ENCODE results near the gene ERFE. TPM values are rescaled to one million over a fixed set of nuclear protein-coding genes. Genes with fewer than 3 reads are reported as not detected.

Gene ERFE
- total RNA-seq, 4 donors from 2014 or later = 0.85 TPM; not detected in 3

DNA sequence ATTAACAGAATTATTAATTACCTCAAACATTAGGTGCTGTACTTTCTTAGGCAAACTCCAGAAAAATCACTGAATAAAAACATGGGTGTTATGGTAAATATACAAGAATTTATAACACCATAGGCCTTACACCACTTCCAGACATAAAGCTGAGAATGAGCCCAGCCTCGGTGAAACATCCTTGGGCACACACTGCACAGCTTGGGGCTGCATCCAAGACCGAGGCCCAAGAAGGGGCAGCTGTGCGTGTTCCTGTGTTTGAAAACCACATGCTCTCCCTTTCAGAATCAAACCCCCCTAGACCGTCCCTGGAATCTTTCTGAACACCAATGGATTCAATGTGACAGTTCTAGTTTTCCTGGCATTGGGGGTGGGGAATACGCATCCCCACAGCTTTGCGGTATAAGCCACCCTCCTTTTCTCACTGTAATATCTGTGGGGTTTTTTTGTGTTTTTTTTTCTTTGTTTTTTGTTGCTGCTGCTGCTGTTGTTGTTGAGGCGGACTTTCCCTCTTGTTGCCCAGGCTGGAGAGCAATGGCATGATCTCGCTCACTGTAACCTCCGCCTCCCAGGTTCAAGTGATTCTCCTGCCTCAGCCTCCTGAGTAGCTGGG lies 12.9 kb downstream of the ERFE start:
- no peak for TF ChIP-seq CTCF (IDR thresholded peaks at IDR 0.05; ENCODE audit: low read depth)

DNA sequence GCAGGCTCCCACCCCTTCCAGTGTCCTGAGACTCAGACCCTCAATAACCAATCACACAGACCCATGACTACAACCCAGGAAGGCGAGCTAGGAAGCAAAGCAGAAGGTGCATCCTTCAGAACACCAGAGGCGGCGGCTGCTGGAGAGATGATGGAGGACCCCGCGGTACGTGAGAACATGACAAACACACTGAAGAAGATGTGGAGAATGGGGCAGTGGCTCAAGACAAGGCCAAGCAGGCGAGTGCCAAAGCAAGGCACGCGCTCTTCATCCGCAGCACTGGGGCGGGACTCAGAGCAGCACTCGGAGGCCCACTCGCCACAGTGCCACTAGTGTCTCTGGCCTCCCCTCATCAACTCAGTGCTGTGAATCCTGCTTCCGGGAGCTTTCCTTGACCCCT lies 13.7 kb downstream of the ERFE start:
- TF ChIP-seq CTCF (IDR thresholded peaks at IDR 0.05; ENCODE audit: low read depth) = no peak

DNA sequence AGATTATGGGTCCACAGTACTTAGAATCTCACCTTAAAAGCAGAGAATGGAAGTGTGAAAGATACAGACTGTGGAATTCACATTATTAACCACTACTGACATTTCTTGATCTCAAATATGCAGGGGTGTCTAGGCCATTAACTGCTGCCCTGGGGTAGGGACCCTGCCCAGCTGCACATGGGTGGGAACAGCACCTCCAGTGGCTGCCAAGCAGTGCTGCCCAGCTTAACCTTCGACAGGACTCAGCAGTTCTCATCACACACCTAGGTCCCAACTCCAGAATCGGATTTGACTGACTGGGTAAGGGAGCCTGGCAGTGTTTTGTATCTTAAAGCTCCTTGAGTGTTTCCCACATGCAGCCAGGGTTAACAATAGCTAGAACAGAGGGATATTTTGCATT lies 14.9 kb downstream of the ERFE start:
- TF ChIP-seq CTCF (IDR thresholded peaks at IDR 0.05; ENCODE audit: low read depth) = no peak

- TF ChIP-seq CTCF (IDR thresholded peaks at IDR 0.05; ENCODE audit: low read depth) = no peak
Observed at GRCh38 chr2:238174291-238174690, 15.5 kb downstream of the ERFE start.

DNA sequence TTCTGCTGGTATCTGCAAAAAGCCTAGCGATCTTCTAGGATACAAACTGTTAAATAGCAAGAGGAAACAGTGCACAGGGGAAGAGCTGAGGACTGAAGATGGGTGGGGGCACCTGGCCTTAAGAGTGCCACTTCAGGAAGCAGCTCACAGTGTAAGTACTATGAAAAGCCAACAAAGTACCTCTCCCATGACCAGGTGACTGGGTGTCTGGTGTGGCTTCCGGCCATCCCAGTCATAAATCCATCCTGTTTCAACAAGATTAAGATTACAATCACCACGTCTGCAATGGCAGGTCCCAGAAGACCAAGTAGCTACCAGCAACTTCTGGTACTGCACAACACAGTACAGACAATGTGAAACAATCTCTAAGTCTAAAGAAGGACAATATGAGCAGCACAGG lies 15.9 kb downstream of the ERFE start:
- no peak for TF ChIP-seq CTCF (IDR thresholded peaks at IDR 0.05; ENCODE audit: low read depth)

DNA sequence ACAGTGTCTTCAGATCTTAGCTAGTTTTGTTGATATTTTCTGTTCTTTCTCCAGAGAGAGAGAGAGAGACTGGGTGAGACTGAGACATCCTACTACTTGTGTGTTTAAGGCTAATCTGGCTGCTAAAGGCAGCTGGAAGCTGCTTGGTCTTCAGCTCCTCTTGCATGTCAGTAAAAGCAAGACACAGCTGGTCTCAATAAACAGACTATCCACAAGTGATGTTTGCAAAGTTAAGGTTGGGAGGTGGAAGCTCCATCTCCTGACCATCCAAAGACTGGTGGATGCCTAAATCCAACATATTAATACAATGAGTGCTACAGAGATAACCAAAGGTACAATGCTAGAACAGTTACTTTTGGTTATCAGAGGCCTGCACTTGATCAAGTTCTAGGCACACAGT lies 17.8 kb downstream of the ERFE start:
- no peak for TF ChIP-seq CTCF (IDR thresholded peaks at IDR 0.05; ENCODE audit: low read depth)

- no peak for TF ChIP-seq CTCF (IDR thresholded peaks at IDR 0.05; ENCODE audit: low read depth)
Observed at GRCh38 chr2:238180554-238180953, 21.8 kb downstream of the ERFE start.

All from subcutaneous adipose tissue (tissue), 4 donors.